H1 (cell line): ENCODE measurements around the gene PSPH. TPM values are rescaled to one million over a fixed set of nuclear protein-coding genes. Genes with fewer than 3 reads are reported as not detected.

Experiments
- CTCF ChIA-PET: fragments of 300-600 bp; sonication (Branson Sonifier 250); formaldehyde crosslinking; loops from one replicate; lab custom pipeline; 2021; ENCODE audit not compliant: partially characterized antibody; lab: Charles Lee
- POLR2A ChIA-PET: fragments of 300-600 bp; sonication (Branson Sonifier 250); formaldehyde crosslinking; loops from one replicate; lab custom pipeline; 2021; ENCODE audit warnings: inconsistent platforms; ENCODE audit not compliant: partially characterized antibody; lab: Charles Lee
- DNase-seq, 2 experiments: peaks; one replicate each; pipeline versions ENCODE4 v3.0.0 to v3.0.0-alpha.2; 2010 to 2022; ENCODE audit warnings: low spot score in 2 of 2, low read depth in 1 of 2, mixed read lengths in 1 of 2
- FAIRE-seq: peaks from 2 replicates; lab custom pipeline; 2011; peaks lifted over from hg19 to GRCh38; lab: Jason Lieb, UNC
- H2AFZ ChIP-seq: 2 replicates; pipeline ENCODE4 v1.8.1; 2012; ENCODE audit warnings: low read length, inconsistent platforms
- H2AK5ac ChIP-seq: 2 replicates; pipeline ENCODE4 v1.6.1; 2013; ENCODE audit warnings: low read depth, low read length
- H2BK120ac ChIP-seq: replicated peaks from 2 replicates; pipeline ENCODE3; 2013; ENCODE audit warnings: low read depth, low read length, inconsistent platforms
- H2BK12ac ChIP-seq: 2 replicates; pipeline ENCODE4 v1.6.1; 2013; ENCODE audit warnings: low read depth, low read length
- H2BK15ac ChIP-seq: 2 replicates; pipeline ENCODE4 v1.6.1; 2013; ENCODE audit warnings: low read length
- H2BK20ac ChIP-seq: 2 replicates; pipeline ENCODE4 v1.6.1; 2013; ENCODE audit warnings: low read length
- H2BK5ac ChIP-seq: 2 replicates; pipeline ENCODE4 v1.6.1; 2013; ENCODE audit warnings: low read depth, low read length
- H3K14ac ChIP-seq: 2 replicates; pipeline ENCODE4 v1.6.1; 2013; ENCODE audit warnings: inconsistent platforms; ENCODE audit not compliant: insufficient read length
- H3K18ac ChIP-seq: 2 replicates; pipeline ENCODE4 v1.6.1; 2013; ENCODE audit warnings: low read length; ENCODE audit errors: extremely low read depth
- H3K23ac ChIP-seq: 2 replicates; pipeline ENCODE4 v1.6.1; 2013; ENCODE audit warnings: inconsistent platforms; ENCODE audit not compliant: insufficient read length
- H3K23me2 ChIP-seq: 2 replicates; pipeline ENCODE4 v1.6.1; 2013; ENCODE audit warnings: low read depth, low read length
- H3K27ac ChIP-seq: 2 replicates; pipeline ENCODE4 v1.6.1; 2011; ENCODE audit warnings: low read depth, low read length, inconsistent platforms
- H3K27me3 ChIP-seq, 4 experiments: replicated peaks in 1 of 4; 1 replicate in 1 of 4; 2 replicates in 3 of 4; pipeline versions ENCODE4 v1.6.1 to v1.8.1; 2011 to 2013; ENCODE audit warnings: low read length in 3 of 4, mild to moderate bottlenecking in 3 of 4, inconsistent platforms in 2 of 4, mixed read lengths in 2 of 4, moderate library complexity in 1 of 4; ENCODE audit not compliant: control insufficient read depth in 3 of 4, insufficient read depth in 3 of 4; ENCODE audit errors: extremely low read depth in 1 of 4
- H3K36me3 ChIP-seq, 4 experiments: 2 replicates each; pipeline versions ENCODE4 v1.6.1 to v1.8.1; 2011 to 2013; ENCODE audit warnings: mild to moderate bottlenecking in 4 of 4, low read length in 3 of 4, moderate library complexity in 2 of 4, control low read depth in 1 of 4, inconsistent platforms in 1 of 4; ENCODE audit not compliant: insufficient read depth in 4 of 4, control insufficient read depth in 2 of 4
- H3K4ac ChIP-seq: replicated peaks from 2 replicates; pipeline ENCODE3; 2013; ENCODE audit warnings: low read length, low read depth, mixed read lengths, inconsistent platforms; ENCODE audit not compliant: insufficient read length
- H3K4me1 ChIP-seq, 4 experiments: replicated peaks in 1 of 4; 1 replicate in 1 of 4; 2 replicates in 3 of 4; pipeline versions ENCODE4 v1.6.1 to v1.8.1; 2011 to 2013; ENCODE audit warnings: low read length in 3 of 4, inconsistent platforms in 2 of 4, mixed read lengths in 1 of 4; ENCODE audit not compliant: insufficient read depth in 4 of 4, control insufficient read depth in 3 of 4
- H3K4me2 ChIP-seq, 2 experiments: 2 replicates each; pipeline versions ENCODE4 v1.6.1 to v1.8.1; 2011 to 2013; ENCODE audit warnings: low read depth in 2 of 2, low read length in 2 of 2, control low read depth in 1 of 2, inconsistent platforms in 1 of 2, mild to moderate bottlenecking in 1 of 2; ENCODE audit not compliant: insufficient read depth in 1 of 2
- H3K4me3 ChIP-seq, 4 experiments: fragments of 200-600, 300-600 bp in 1 of 4; sonication (generic), shearing (Covaris generic), sonication (Bioruptor Twin) in 1 of 4; 2 replicates each; pipeline versions ENCODE4 v1.5.1 to v1.8.1; 2011 to 2016; ENCODE audit warnings: low read length in 4 of 4, low read depth in 3 of 4, control low read depth in 2 of 4, inconsistent platforms in 2 of 4, mild to moderate bottlenecking in 2 of 4, mixed read lengths in 1 of 4, moderate library complexity in 1 of 4; ENCODE audit not compliant: insufficient read depth in 2 of 4; ENCODE audit errors: extremely low read depth in 1 of 4
- H3K56ac ChIP-seq: replicated peaks from 2 replicates; pipeline ENCODE3; 2013; ENCODE audit warnings: low read depth, mild to moderate bottlenecking, mixed read lengths, low read length, inconsistent platforms; ENCODE audit not compliant: insufficient read length
- H3K79me1 ChIP-seq: 2 replicates; pipeline ENCODE4 v1.6.1; 2013; ENCODE audit warnings: low read depth, low read length, control low read depth
- H3K79me2 ChIP-seq, 2 experiments: 2 replicates each; pipeline versions ENCODE4 v1.6.1 to v1.8.1; 2012 to 2013; ENCODE audit warnings: low read length in 2 of 2, mild to moderate bottlenecking in 2 of 2, inconsistent platforms in 1 of 2; ENCODE audit not compliant: insufficient read depth in 2 of 2, control insufficient read depth in 1 of 2
- H3K9ac ChIP-seq, 4 experiments: replicated peaks in 1 of 4; 1 replicate in 1 of 4; 2 replicates in 3 of 4; pipeline versions ENCODE4 v1.6.1 to v1.8.1; 2011 to 2013; ENCODE audit warnings: low read depth in 3 of 4, low read length in 3 of 4, control low read depth in 2 of 4, mild to moderate bottlenecking in 2 of 4, moderate library complexity in 2 of 4, inconsistent platforms in 1 of 4; ENCODE audit errors: extremely low read depth in 1 of 4
- H3K9me3 ChIP-seq, 2 experiments: 2 replicates each; pipeline versions ENCODE4 v1.6.1 to v1.8.1; 2012 to 2013; ENCODE audit warnings: mild to moderate bottlenecking in 2 of 2, moderate library complexity in 2 of 2, control low read depth in 1 of 2, inconsistent platforms in 1 of 2, low read depth in 1 of 2, low read length in 1 of 2, mixed read lengths in 1 of 2; ENCODE audit not compliant: insufficient read depth in 2 of 2
- H4K20me1 ChIP-seq, 2 experiments: replicated peaks in 1 of 2; 2 replicates each; pipeline versions ENCODE3 to v1.8.1; 2011 to 2013; ENCODE audit warnings: inconsistent platforms in 2 of 2, low read length in 2 of 2, mild to moderate bottlenecking in 1 of 2; ENCODE audit not compliant: insufficient read depth in 2 of 2, control insufficient read depth in 1 of 2
- H4K5ac ChIP-seq: 2 replicates; pipeline ENCODE4 v1.6.1; 2013; ENCODE audit warnings: low read length, low read depth, mixed read lengths, inconsistent platforms; ENCODE audit not compliant: insufficient read length
- H4K8ac ChIP-seq: 2 replicates; pipeline ENCODE4 v1.8.0; 2013; ENCODE audit warnings: mild to moderate bottlenecking, moderate library complexity, low read length, inconsistent platforms; ENCODE audit not compliant: insufficient read depth; ENCODE audit errors: extremely low read depth
- H4K91ac ChIP-seq: replicated peaks from 2 replicates; pipeline ENCODE3; 2013; ENCODE audit warnings: low read length, mixed read lengths, inconsistent platforms; ENCODE audit not compliant: insufficient read length
- CHD2 ChIP-seq: IDR thresholded peaks from 2 replicates; pipeline ENCODE4 v1.6.1; 2012; ENCODE audit warnings: low read length, improper control_type of control experiment
- KDM1A ChIP-seq: fragments of 200-600, 300-600 bp; sonication (generic); IDR thresholded peaks from 2 replicates; pipeline ENCODE4 v1.7.1; 2016; ENCODE audit warnings: mild to moderate bottlenecking, low read length, borderline replicate concordance
- RBBP5 ChIP-seq: IDR thresholded peaks from 2 replicates; pipeline ENCODE4 v1.7.1; 2012; ENCODE audit warnings: low read depth, mild to moderate bottlenecking, inconsistent platforms, low read length, moderate library complexity, borderline replicate concordance
- SIRT6 ChIP-seq: IDR thresholded peaks from one replicate; pipeline ENCODE4 v1.7.1; 2012; ENCODE audit warnings: low read length, inconsistent platforms
- SUZ12 ChIP-seq: fragments of 200-600 bp; sonication (generic); IDR thresholded peaks from 2 replicates; pipeline ENCODE4 v1.6.1; 2012; ENCODE audit warnings: mild to moderate bottlenecking, inconsistent platforms, low read length, moderate library complexity, mixed read lengths
- WGBS, 2 experiments: shearing (Covaris generic) in 1 of 2; methylation state at CpG; one replicate each; pipeline versions ENCODE4 v1.1.6 to v1.1.7; 2013 to 2015; ENCODE audit warnings: low lambda C conversion rate in 2 of 2, mixed read lengths in 2 of 2, inconsistent platforms in 1 of 2, low coverage in 1 of 2, missing lambda C conversion rate in 1 of 2; ENCODE audit not compliant: insufficient replicate concordance in 2 of 2, insufficient coverage in 1 of 2, insufficient read length in 1 of 2; ENCODE audit errors: extremely low coverage in 1 of 2, missing lambda C conversion rate in 1 of 2; 5-methylcytosine and 5-hydroxymethylcytosine counted together
- polyA plus RNA-seq, 7 experiments: library from polyadenylated mRNA; depleted of rRNA in 3 of 7; stranded (reverse) in 5 of 7; unstranded in 2 of 7; fragments of >200 nt in 5 of 7; fragments of 200-250 nt in 2 of 7; gene quantifications; 1 replicate in 5 of 7; 2 replicates in 1 of 7; 4 replicates in 1 of 7; pipeline versions ENCODE4 v1.2.1 to v1.2.3, GENCODE V29; 2011 to 2013; ENCODE audit warnings: missing spikeins in 2 of 7, mixed read lengths in 2 of 7
- total RNA-seq: library from RNA; stranded (reverse); fragmentation: NEBNext Ultra II Directional; extraction: Animal tissue kit (Norgen Biotek cat#: 25700); gene quantifications from 2 replicates; pipeline ENCODE4 v1.2.1, GENCODE V29; 2021

PSPH gene
- total and polyA plus RNA-seq, 2 of the 8 experiments (the other 6 are each of a cell fraction or from before 2014, with no cell fraction given): 31.0 to 64.8 TPM

DNA sequence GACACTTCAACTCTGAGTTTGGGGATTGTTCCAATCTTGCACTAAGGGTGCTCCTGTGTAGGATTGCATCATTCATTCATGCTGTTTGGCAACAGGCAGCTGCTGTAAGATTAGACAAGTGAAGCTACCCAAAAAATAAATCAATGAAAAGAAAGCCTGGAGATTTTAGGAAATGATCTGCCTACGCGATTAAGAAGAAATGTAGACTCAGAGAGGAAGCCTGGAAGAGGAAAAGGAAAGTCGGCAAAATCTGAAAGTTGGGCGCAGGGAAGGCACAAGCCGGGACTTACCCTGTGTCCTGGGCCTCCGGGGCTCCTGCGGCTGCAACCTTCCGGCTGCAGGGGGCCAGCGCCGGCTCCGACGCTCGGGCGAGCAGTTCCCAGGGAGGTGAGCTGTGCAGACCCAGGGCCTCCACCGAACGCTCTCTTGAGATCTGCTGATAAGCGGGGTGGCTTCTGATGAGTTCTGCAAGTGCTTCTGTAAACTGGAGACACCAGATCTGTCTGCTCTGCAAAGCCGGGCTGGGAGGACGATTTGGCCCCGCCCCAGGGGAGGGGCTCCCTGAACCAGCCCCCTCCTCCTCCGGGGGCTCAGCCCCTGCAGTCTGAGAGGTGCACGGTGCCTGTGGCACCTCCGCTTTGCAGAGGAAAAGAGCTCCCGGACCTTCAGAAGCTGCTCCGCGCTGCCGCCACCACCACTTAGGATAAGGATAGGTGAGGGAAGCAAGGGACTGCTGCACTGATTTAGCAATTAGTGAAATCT lies 17.4 kb downstream of the PSPH start:
- peak; percentile 81 to 91 for DNase-seq
- peaks cover 2 to 30% (median 11%) of the 10 kb centered on the region in 4 experiments; a peak in 7 of 8 replicates for H3K36me3 ChIP-seq
- H4K8ac ChIP-seq: no peak overlapping the region
- peak overlapping the region; percentile 74 to 94 (median 80) for H3K4me3 ChIP-seq
- no peaks in the 10 kb centered on the region for H3K4me1 ChIP-seq
- WGBS, 2 experiments: 2% methylated on average over 23 of the region's 27 CpGs; no CpG with 5 or more reads in 1 of the 2 experiments
- peak overlapping the region; percentile 52 for H3K27ac ChIP-seq
- H3K9me3 ChIP-seq: no peaks in the 10 kb centered on the region
- POLR2A ChIA-PET: interaction anchor here (0.6 to 44.4 kb wide), 14 partner anchors 10 to 404 kb away, joined by 3 to 869 read pairs (median 6); partner anchors contain the start of genes CCT6A, CHCHD2, NIPSNAP2 and PHKG1
- H2BK120ac ChIP-seq: no peak overlapping the region
- CTCF ChIA-PET: interaction anchor here (1.1 to 2.4 kb wide), 5 partner anchors 12 to 291 kb away, joined by 3 to 8 read pairs (median 4); no protein-coding TSS in a partner anchor
- H4K91ac ChIP-seq: no peak overlapping the region
- peak overlapping the region; percentile 59 to 68 for H3K4me2 ChIP-seq
- no peak overlapping the region for H2AK5ac ChIP-seq
- H2BK15ac ChIP-seq: no peak overlapping the region
- H4K20me1 ChIP-seq: no peaks in the 10 kb centered on the region
- H3K14ac ChIP-seq: no peak overlapping the region
- no peaks in the 10 kb centered on the region; the same call in 1 of the 2 replicates for H3K79me1 ChIP-seq
- no peak overlapping the region for H2BK12ac ChIP-seq
- no peak overlapping the region for H3K23ac ChIP-seq
- 0 out of 2 replicates have a peak overlapping the region, but pooled peaks have one; percentile 55 for H2AFZ ChIP-seq
- no peak for FAIRE-seq
- H3K79me2 ChIP-seq: peaks cover 0 to 18% of the 10 kb centered on the region in 2 experiments; a peak in 2 of 4 replicates
- H4K5ac ChIP-seq: peak overlapping the region; percentile 23
- H2BK5ac ChIP-seq: peak overlapping the region; percentile 61; the same call in 1 of the 2 replicates
- H3K9ac ChIP-seq: peak overlapping the region; percentile 66 to 79 (median 70)
- no peaks in the 10 kb centered on the region for H3K23me2 ChIP-seq
- H2BK20ac ChIP-seq: no peak overlapping the region
- no peak overlapping the region for H3K4ac ChIP-seq
- peak overlapping the region; percentile 17 for H3K18ac ChIP-seq
- H3K27me3 ChIP-seq: no peaks in the 10 kb centered on the region
- no peak overlapping the region for H3K56ac ChIP-seq
- TF ChIP-seq SIRT6 (no peak), RBBP5 (no peak), KDM1A (no peak), CHD2 (no peak; the same call in 1 of the 2 replicates), SUZ12 (no peak)
